H1 (cell line): Measurements from ENCODE around the gene PLPPR3. TPM values are rescaled to one million over a fixed set of nuclear protein-coding genes. Genes with fewer than 3 reads are reported as not detected.

Experiments used
- CTCF ChIA-PET: fragments of 300-600 bp; sonication (Branson Sonifier 250); formaldehyde crosslinking; loops from one replicate; lab custom pipeline; 2021; ENCODE audit not compliant: partially characterized antibody; lab: Charles Lee
- POLR2A ChIA-PET: fragments of 300-600 bp; sonication (Branson Sonifier 250); formaldehyde crosslinking; loops from one replicate; lab custom pipeline; 2021; ENCODE audit warnings: inconsistent platforms; ENCODE audit not compliant: partially characterized antibody; lab: Charles Lee
- DNase-seq, 2 experiments: peaks; one replicate each; pipeline versions ENCODE4 v3.0.0 to v3.0.0-alpha.2; 2010 to 2022; ENCODE audit warnings: low spot score in 2 of 2, low read depth in 1 of 2, mixed read lengths in 1 of 2
- FAIRE-seq: peaks from 2 replicates; lab custom pipeline; 2011; peaks lifted over from hg19 to GRCh38; lab: Jason Lieb, UNC
- H2AFZ ChIP-seq: 2 replicates; pipeline ENCODE4 v1.8.1; 2012; ENCODE audit warnings: low read length, inconsistent platforms
- H2AK5ac ChIP-seq: 2 replicates; pipeline ENCODE4 v1.6.1; 2013; ENCODE audit warnings: low read depth, low read length
- H2BK120ac ChIP-seq: replicated peaks from 2 replicates; pipeline ENCODE3; 2013; ENCODE audit warnings: low read depth, low read length, inconsistent platforms
- H2BK12ac ChIP-seq: 2 replicates; pipeline ENCODE4 v1.6.1; 2013; ENCODE audit warnings: low read depth, low read length
- H2BK15ac ChIP-seq: 2 replicates; pipeline ENCODE4 v1.6.1; 2013; ENCODE audit warnings: low read length
- H2BK20ac ChIP-seq: 2 replicates; pipeline ENCODE4 v1.6.1; 2013; ENCODE audit warnings: low read length
- H2BK5ac ChIP-seq: 2 replicates; pipeline ENCODE4 v1.6.1; 2013; ENCODE audit warnings: low read depth, low read length
- H3K14ac ChIP-seq: 2 replicates; pipeline ENCODE4 v1.6.1; 2013; ENCODE audit warnings: inconsistent platforms; ENCODE audit not compliant: insufficient read length
- H3K18ac ChIP-seq: 2 replicates; pipeline ENCODE4 v1.6.1; 2013; ENCODE audit warnings: low read length; ENCODE audit errors: extremely low read depth
- H3K23ac ChIP-seq: 2 replicates; pipeline ENCODE4 v1.6.1; 2013; ENCODE audit warnings: inconsistent platforms; ENCODE audit not compliant: insufficient read length
- H3K23me2 ChIP-seq: 2 replicates; pipeline ENCODE4 v1.6.1; 2013; ENCODE audit warnings: low read depth, low read length
- H3K27ac ChIP-seq: 2 replicates; pipeline ENCODE4 v1.6.1; 2011; ENCODE audit warnings: low read depth, low read length, inconsistent platforms
- H3K27me3 ChIP-seq, 4 experiments: replicated peaks in 1 of 4; 1 replicate in 1 of 4; 2 replicates in 3 of 4; pipeline versions ENCODE4 v1.6.1 to v1.8.1; 2011 to 2013; ENCODE audit warnings: low read length in 3 of 4, mild to moderate bottlenecking in 3 of 4, inconsistent platforms in 2 of 4, mixed read lengths in 2 of 4, moderate library complexity in 1 of 4; ENCODE audit not compliant: control insufficient read depth in 3 of 4, insufficient read depth in 3 of 4; ENCODE audit errors: extremely low read depth in 1 of 4
- H3K36me3 ChIP-seq, 4 experiments: 2 replicates each; pipeline versions ENCODE4 v1.6.1 to v1.8.1; 2011 to 2013; ENCODE audit warnings: mild to moderate bottlenecking in 4 of 4, low read length in 3 of 4, moderate library complexity in 2 of 4, control low read depth in 1 of 4, inconsistent platforms in 1 of 4; ENCODE audit not compliant: insufficient read depth in 4 of 4, control insufficient read depth in 2 of 4
- H3K4ac ChIP-seq: replicated peaks from 2 replicates; pipeline ENCODE3; 2013; ENCODE audit warnings: low read length, low read depth, mixed read lengths, inconsistent platforms; ENCODE audit not compliant: insufficient read length
- H3K4me1 ChIP-seq, 4 experiments: replicated peaks in 1 of 4; 1 replicate in 1 of 4; 2 replicates in 3 of 4; pipeline versions ENCODE4 v1.6.1 to v1.8.1; 2011 to 2013; ENCODE audit warnings: low read length in 3 of 4, inconsistent platforms in 2 of 4, mixed read lengths in 1 of 4; ENCODE audit not compliant: insufficient read depth in 4 of 4, control insufficient read depth in 3 of 4
- H3K4me2 ChIP-seq, 2 experiments: 2 replicates each; pipeline versions ENCODE4 v1.6.1 to v1.8.1; 2011 to 2013; ENCODE audit warnings: low read depth in 2 of 2, low read length in 2 of 2, control low read depth in 1 of 2, inconsistent platforms in 1 of 2, mild to moderate bottlenecking in 1 of 2; ENCODE audit not compliant: insufficient read depth in 1 of 2
- H3K4me3 ChIP-seq, 4 experiments: fragments of 200-600, 300-600 bp in 1 of 4; sonication (generic), shearing (Covaris generic), sonication (Bioruptor Twin) in 1 of 4; 2 replicates each; pipeline versions ENCODE4 v1.5.1 to v1.8.1; 2011 to 2016; ENCODE audit warnings: low read length in 4 of 4, low read depth in 3 of 4, control low read depth in 2 of 4, inconsistent platforms in 2 of 4, mild to moderate bottlenecking in 2 of 4, mixed read lengths in 1 of 4, moderate library complexity in 1 of 4; ENCODE audit not compliant: insufficient read depth in 2 of 4; ENCODE audit errors: extremely low read depth in 1 of 4
- H3K56ac ChIP-seq: replicated peaks from 2 replicates; pipeline ENCODE3; 2013; ENCODE audit warnings: low read depth, mild to moderate bottlenecking, mixed read lengths, low read length, inconsistent platforms; ENCODE audit not compliant: insufficient read length
- H3K79me1 ChIP-seq: 2 replicates; pipeline ENCODE4 v1.6.1; 2013; ENCODE audit warnings: low read depth, low read length, control low read depth
- H3K79me2 ChIP-seq, 2 experiments: 2 replicates each; pipeline versions ENCODE4 v1.6.1 to v1.8.1; 2012 to 2013; ENCODE audit warnings: low read length in 2 of 2, mild to moderate bottlenecking in 2 of 2, inconsistent platforms in 1 of 2; ENCODE audit not compliant: insufficient read depth in 2 of 2, control insufficient read depth in 1 of 2
- H3K9ac ChIP-seq, 4 experiments: replicated peaks in 1 of 4; 1 replicate in 1 of 4; 2 replicates in 3 of 4; pipeline versions ENCODE4 v1.6.1 to v1.8.1; 2011 to 2013; ENCODE audit warnings: low read depth in 3 of 4, low read length in 3 of 4, control low read depth in 2 of 4, mild to moderate bottlenecking in 2 of 4, moderate library complexity in 2 of 4, inconsistent platforms in 1 of 4; ENCODE audit errors: extremely low read depth in 1 of 4
- H3K9me3 ChIP-seq, 2 experiments: 2 replicates each; pipeline versions ENCODE4 v1.6.1 to v1.8.1; 2012 to 2013; ENCODE audit warnings: mild to moderate bottlenecking in 2 of 2, moderate library complexity in 2 of 2, control low read depth in 1 of 2, inconsistent platforms in 1 of 2, low read depth in 1 of 2, low read length in 1 of 2, mixed read lengths in 1 of 2; ENCODE audit not compliant: insufficient read depth in 2 of 2
- H4K20me1 ChIP-seq, 2 experiments: replicated peaks in 1 of 2; 2 replicates each; pipeline versions ENCODE3 to v1.8.1; 2011 to 2013; ENCODE audit warnings: inconsistent platforms in 2 of 2, low read length in 2 of 2, mild to moderate bottlenecking in 1 of 2; ENCODE audit not compliant: insufficient read depth in 2 of 2, control insufficient read depth in 1 of 2
- H4K5ac ChIP-seq: 2 replicates; pipeline ENCODE4 v1.6.1; 2013; ENCODE audit warnings: low read length, low read depth, mixed read lengths, inconsistent platforms; ENCODE audit not compliant: insufficient read length
- H4K8ac ChIP-seq: 2 replicates; pipeline ENCODE4 v1.8.0; 2013; ENCODE audit warnings: mild to moderate bottlenecking, moderate library complexity, low read length, inconsistent platforms; ENCODE audit not compliant: insufficient read depth; ENCODE audit errors: extremely low read depth
- H4K91ac ChIP-seq: replicated peaks from 2 replicates; pipeline ENCODE3; 2013; ENCODE audit warnings: low read length, mixed read lengths, inconsistent platforms; ENCODE audit not compliant: insufficient read length
- CBX8 ChIP-seq: fragments of 300-800, 300-1000 bp; sonication (generic); IDR thresholded peaks from 2 replicates; pipeline ENCODE4 v1.7.1; 2016; ENCODE audit warnings: low read depth, low read length, borderline replicate concordance
- GTF2F1 ChIP-seq: IDR thresholded peaks from 2 replicates; pipeline ENCODE4 v1.6.1; 2012; ENCODE audit warnings: low read depth, low read length, improper control_type of control experiment, borderline replicate concordance
- JUND ChIP-seq: IDR thresholded peaks from 2 replicates; pipeline ENCODE4 v1.6.1; 2011; ENCODE audit warnings: mild to moderate bottlenecking, improper control_type of control experiment, low read length
- SUZ12 ChIP-seq: fragments of 200-600 bp; sonication (generic); IDR thresholded peaks from 2 replicates; pipeline ENCODE4 v1.6.1; 2012; ENCODE audit warnings: mild to moderate bottlenecking, inconsistent platforms, low read length, moderate library complexity, mixed read lengths
- TAF7 ChIP-seq: optimal IDR thresholded peaks from 2 replicates; pipeline ENCODE3; 2011; ENCODE audit warnings: low read depth, mild to moderate bottlenecking, inconsistent platforms, low read length, moderate library complexity, borderline replicate concordance
- WGBS, 2 experiments: shearing (Covaris generic) in 1 of 2; methylation state at CpG; one replicate each; pipeline versions ENCODE4 v1.1.6 to v1.1.7; 2013 to 2015; ENCODE audit warnings: low lambda C conversion rate in 2 of 2, mixed read lengths in 2 of 2, inconsistent platforms in 1 of 2, low coverage in 1 of 2, missing lambda C conversion rate in 1 of 2; ENCODE audit not compliant: insufficient replicate concordance in 2 of 2, insufficient coverage in 1 of 2, insufficient read length in 1 of 2; ENCODE audit errors: extremely low coverage in 1 of 2, missing lambda C conversion rate in 1 of 2; 5-methylcytosine and 5-hydroxymethylcytosine counted together
- polyA plus RNA-seq, 7 experiments: library from polyadenylated mRNA; depleted of rRNA in 3 of 7; stranded (reverse) in 5 of 7; unstranded in 2 of 7; fragments of >200 nt in 5 of 7; fragments of 200-250 nt in 2 of 7; gene quantifications; 1 replicate in 5 of 7; 2 replicates in 1 of 7; 4 replicates in 1 of 7; pipeline versions ENCODE4 v1.2.1 to v1.2.3, GENCODE V29; 2011 to 2013; ENCODE audit warnings: missing spikeins in 2 of 7, mixed read lengths in 2 of 7
- total RNA-seq: library from RNA; stranded (reverse); fragmentation: NEBNext Ultra II Directional; extraction: Animal tissue kit (Norgen Biotek cat#: 25700); gene quantifications from 2 replicates; pipeline ENCODE4 v1.2.1, GENCODE V29; 2021
- TF ChIP-seq, protein P1 (sequence below): IDR thresholded peaks from 2 replicates; pipeline ENCODE4 v1.6.1; 2011; ENCODE audit warnings: low read length, improper control_type of control experiment

The PLPPR3 gene
- total and polyA plus RNA-seq, 2 of the 8 experiments (the other 6 are each of a cell fraction or from before 2014, with no cell fraction given), result 71.7 to 76.4 TPM

DNA sequence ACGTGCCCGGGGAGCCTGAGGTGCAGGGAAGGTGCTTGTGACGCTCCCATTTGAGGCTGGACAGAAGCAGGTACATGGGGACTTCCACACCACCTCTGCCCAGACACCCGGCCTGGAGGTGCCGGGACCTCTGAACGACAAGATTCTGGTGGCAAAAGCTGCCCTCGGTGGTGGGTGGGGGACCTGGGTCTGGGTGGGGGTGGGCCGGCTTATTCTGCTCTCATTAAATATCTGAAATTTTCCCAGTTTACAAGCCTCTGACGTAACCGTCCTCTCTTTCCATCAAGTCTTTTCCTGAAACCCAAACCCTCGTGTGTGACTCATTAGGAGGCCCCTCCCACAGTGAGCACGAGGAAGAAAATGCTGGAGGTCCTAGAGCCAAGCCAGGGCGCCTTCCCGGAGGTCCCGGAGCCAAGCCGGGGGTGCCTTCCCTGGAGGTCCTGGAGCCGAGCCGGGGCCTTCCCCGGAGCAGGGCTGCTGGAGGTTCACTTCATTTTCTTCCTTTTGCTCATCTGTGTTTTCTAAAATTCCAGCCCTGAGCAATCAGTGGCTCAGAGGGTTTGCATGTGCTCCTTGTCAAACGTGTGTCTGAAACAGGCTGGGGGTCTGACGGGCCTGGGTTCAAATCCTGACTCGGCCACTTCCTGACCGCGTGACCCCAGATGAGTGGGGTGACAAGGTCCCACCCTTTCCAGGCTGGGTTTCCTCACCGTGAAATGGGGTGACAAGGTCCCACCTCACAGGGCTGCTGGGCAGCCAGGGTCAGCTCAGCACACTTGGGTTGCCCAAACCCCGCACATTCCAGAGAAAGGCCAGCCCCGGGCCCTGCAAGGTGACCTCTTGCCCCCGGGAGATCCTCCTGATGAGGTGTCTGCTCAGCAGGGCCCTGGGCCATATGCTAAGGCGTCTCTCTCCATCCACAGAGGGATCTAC, 47.8 kb upstream of the PLPPR3 start:
- FAIRE-seq, result no peak

More for the DNA sequence above, 47.8 kb upstream of the PLPPR3 start:
- no peak overlapping the region for H2BK20ac ChIP-seq
- H3K9me3 ChIP-seq, result peaks cover 0 to 3% of the 10 kb centered on the region in 2 experiments; a peak in 1 of 4 replicates
- H2BK120ac ChIP-seq, result no peak overlapping the region
- no peak overlapping the region for H3K27ac ChIP-seq
- H3K14ac ChIP-seq, result no peak overlapping the region
- H3K56ac ChIP-seq, result no peak overlapping the region
- CTCF ChIA-PET, result interaction anchor here (1.5 kb wide), 1 partner anchor 48 kb away, joined by 3 read pairs; no protein-coding TSS in a partner anchor
- no peak overlapping the region for H3K9ac ChIP-seq
- H3K23me2 ChIP-seq, result no peaks in the 10 kb centered on the region
- peaks cover 3 to 22% (median 7%) of the 10 kb centered on the region in 4 experiments for H3K4me1 ChIP-seq
- no peak for DNase-seq
- H3K4ac ChIP-seq, result no peak overlapping the region
- no peak overlapping the region for H2BK15ac ChIP-seq
- TF ChIP-seq CBX8, result no peak
- no peak for TF ChIP-seq GTF2F1
- TF ChIP-seq JUND, result no peak
- TF ChIP-seq SUZ12, result no peak
- TF ChIP-seq, protein P1, sequence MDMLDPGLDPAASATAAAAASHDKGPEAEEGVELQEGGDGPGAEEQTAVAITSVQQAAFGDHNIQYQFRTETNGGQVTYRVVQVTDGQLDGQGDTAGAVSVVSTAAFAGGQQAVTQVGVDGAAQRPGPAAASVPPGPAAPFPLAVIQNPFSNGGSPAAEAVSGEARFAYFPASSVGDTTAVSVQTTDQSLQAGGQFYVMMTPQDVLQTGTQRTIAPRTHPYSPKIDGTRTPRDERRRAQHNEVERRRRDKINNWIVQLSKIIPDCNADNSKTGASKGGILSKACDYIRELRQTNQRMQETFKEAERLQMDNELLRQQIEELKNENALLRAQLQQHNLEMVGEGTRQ, result no peak
- TF ChIP-seq TAF7, result no peak
- no peaks in the 10 kb centered on the region; the same call in 1 of the 2 replicates for H3K79me1 ChIP-seq
- no peaks in the 10 kb centered on the region for H3K79me2 ChIP-seq
- POLR2A ChIA-PET, result no interaction called here
- H4K5ac ChIP-seq, result no peak overlapping the region
- no peak overlapping the region for H4K8ac ChIP-seq
- H3K27me3 ChIP-seq, result no peaks in the 10 kb centered on the region
- H4K91ac ChIP-seq, result no peak overlapping the region
- peaks cover 4 to 9% of the 10 kb centered on the region in 2 experiments for H4K20me1 ChIP-seq
- peaks cover 0 to 14% (median 0%) of the 10 kb centered on the region in 4 experiments; a peak in 2 of 8 replicates for H3K36me3 ChIP-seq
- H2AFZ ChIP-seq, result no peak overlapping the region
- no peak overlapping the region for H3K18ac ChIP-seq
- no peak overlapping the region for H2AK5ac ChIP-seq
- no peak overlapping the region for H3K23ac ChIP-seq
- WGBS, 2 experiments, result 87% methylated on average over 23 of the region's 29 CpGs; no CpG with 5 or more reads in 1 of the 2 experiments
- no peak overlapping the region for H3K4me3 ChIP-seq
- H3K4me2 ChIP-seq, result no peak overlapping the region
- H2BK12ac ChIP-seq, result no peak overlapping the region
- H2BK5ac ChIP-seq, result no peak overlapping the region; the same call in 1 of the 2 replicates
